Liver (tissue), 9 donors: ENCODE results near the gene JPH3. TPM values are rescaled to one million over a fixed set of nuclear protein-coding genes. Genes with fewer than 3 reads are reported as not detected.
A peak's percentile ranks its signal among the peaks of the same experiment; 100 is the strongest.

Experiments
- DNase-seq: peaks from one replicate; pipeline ENCODE4 v3.0.0-alpha.2; 2017; ENCODE audit warnings: low spot score
- H3K27ac ChIP-seq, 2 donors: one replicate each; pipeline ENCODE4 v1.7.0; 2013; ENCODE audit warnings: inconsistent platforms in 2 of 2, low read length in 2 of 2, control low read depth in 1 of 2, low read depth in 1 of 2, mild to moderate bottlenecking in 1 of 2
- H3K27me3 ChIP-seq, 4 donors: one replicate each; pipeline versions ENCODE4 v1.6.1 to v1.7.0; 2013; ENCODE audit warnings: low read length in 3 of 4, inconsistent platforms in 1 of 4, mild to moderate bottlenecking in 1 of 4, moderate library complexity in 1 of 4; ENCODE audit not compliant: control insufficient read depth in 4 of 4, insufficient read depth in 4 of 4
- H3K36me3 ChIP-seq, 4 donors: one replicate each; pipeline versions ENCODE4 v1.6.1 to v1.7.0; 2013; ENCODE audit warnings: low read length in 3 of 4, mild to moderate bottlenecking in 3 of 4, low read depth in 1 of 4, moderate library complexity in 1 of 4; ENCODE audit not compliant: control insufficient read depth in 4 of 4, insufficient read depth in 3 of 4
- H3K4me1 ChIP-seq, 4 donors: one replicate each; pipeline versions ENCODE4 v1.6.1 to v1.7.0; 2013; ENCODE audit warnings: low read length in 3 of 4, mild to moderate bottlenecking in 3 of 4, moderate library complexity in 1 of 4; ENCODE audit not compliant: control insufficient read depth in 4 of 4, insufficient read depth in 4 of 4
- H3K4me3 ChIP-seq, 3 donors: one replicate each; pipeline versions ENCODE4 v1.6.1 to v1.7.0; 2013; ENCODE audit warnings: low read length in 3 of 3, control low read depth in 1 of 3, low read depth in 1 of 3, mild to moderate bottlenecking in 1 of 3
- H3K9ac ChIP-seq, 2 donors: one replicate each; pipeline ENCODE4 v1.7.0; 2013; ENCODE audit warnings: low read length in 2 of 2, mild to moderate bottlenecking in 2 of 2, moderate library complexity in 2 of 2, control low read depth in 1 of 2, low read depth in 1 of 2
- H3K9me3 ChIP-seq, 4 donors: one replicate each; pipeline versions ENCODE4 v1.6.1 to v1.7.0; 2013; ENCODE audit warnings: low read length in 3 of 4; ENCODE audit not compliant: control insufficient read depth in 4 of 4
- ATF3 ChIP-seq: IDR thresholded peaks from 2 replicates; pipeline ENCODE4 v1.6.1; 2016; ENCODE audit warnings: antibody characterized with exemption
- CTCF ChIP-seq: fragments of 150-350 bp; IDR thresholded peaks from 2 replicates; pipeline ENCODE4 v1.5.1; 2017; ENCODE audit warnings: improper control_type of control experiment, low read depth, low read length; ENCODE audit not compliant: missing input control
- EGR1 ChIP-seq, 2 donors: IDR thresholded peaks; 2 replicates each; pipeline ENCODE4 v1.6.1; 2016 to 2018; ENCODE audit warnings: antibody characterized with exemption in 2 of 2, low read depth in 2 of 2
- FOXA1 ChIP-seq: IDR thresholded peaks from 2 replicates; pipeline ENCODE4 v1.6.1; 2016; ENCODE audit warnings: antibody characterized with exemption
- FOXA2 ChIP-seq: IDR thresholded peaks from 2 replicates; pipeline ENCODE4 v1.6.1; 2016; ENCODE audit warnings: antibody characterized with exemption
- GABPA ChIP-seq, 2 donors: IDR thresholded peaks in 1 of 2; conservative IDR thresholded peaks in 1 of 2; 2 replicates each; pipeline ENCODE4 v1.6.1; 2016; ENCODE audit warnings: antibody characterized with exemption in 2 of 2, mild to moderate bottlenecking in 1 of 2, moderate library complexity in 1 of 2
- HNF4A ChIP-seq, 2 donors: conservative IDR thresholded peaks; 2 replicates each; pipeline ENCODE4 v1.6.1; 2016; ENCODE audit warnings: antibody characterized with exemption in 2 of 2, mild to moderate bottlenecking in 2 of 2
- HNF4G ChIP-seq: IDR thresholded peaks from 2 replicates; pipeline ENCODE4 v1.6.1; 2016; ENCODE audit warnings: antibody characterized with exemption
- JUND ChIP-seq, 2 donors: IDR thresholded peaks; 2 replicates each; pipeline ENCODE4 v1.6.1; 2016; ENCODE audit warnings: antibody characterized with exemption in 2 of 2
- MAX ChIP-seq: IDR thresholded peaks from 2 replicates; pipeline ENCODE4 v1.6.1; 2016; ENCODE audit warnings: antibody characterized with exemption
- NR2F2 ChIP-seq: IDR thresholded peaks from 2 replicates; pipeline ENCODE4 v1.6.1; 2016; ENCODE audit warnings: antibody characterized with exemption
- RAD21 ChIP-seq, 2 donors: IDR thresholded peaks; 2 replicates each; pipeline ENCODE4 v1.6.1; 2016; ENCODE audit warnings: antibody characterized with exemption in 2 of 2, mild to moderate bottlenecking in 2 of 2
- REST ChIP-seq: IDR thresholded peaks from 2 replicates; pipeline ENCODE4 v1.6.1; 2016; ENCODE audit warnings: antibody characterized with exemption, mild to moderate bottlenecking
- RXRA ChIP-seq, 2 donors: IDR thresholded peaks; 2 replicates each; pipeline ENCODE4 v1.6.1; 2017 to 2018; ENCODE audit warnings: antibody characterized with exemption in 2 of 2, mild to moderate bottlenecking in 1 of 2
- SP1 ChIP-seq: IDR thresholded peaks from 2 replicates; pipeline ENCODE4 v1.6.1; 2018; ENCODE audit warnings: antibody characterized with exemption, mild to moderate bottlenecking
- TAF1 ChIP-seq: conservative IDR thresholded peaks from 2 replicates; pipeline ENCODE4 v1.6.1; 2016; ENCODE audit warnings: antibody characterized with exemption, mild to moderate bottlenecking
- YY1 ChIP-seq: IDR thresholded peaks from 2 replicates; pipeline ENCODE4 v1.6.1; 2016; ENCODE audit warnings: antibody characterized with exemption, mild to moderate bottlenecking
- ZBTB33 ChIP-seq: IDR thresholded peaks from 2 replicates; pipeline ENCODE4 v1.6.1; 2016; ENCODE audit warnings: antibody characterized with exemption
- WGBS: extraction: QIAGEN DNeasy Blood & Tissue Kit; methylation state at CpG from one replicate; pipeline ENCODE4 v1.1.7; 2013; 5-methylcytosine and 5-hydroxymethylcytosine counted together
- polyA plus RNA-seq, 2 donors: library from polyadenylated mRNA; stranded (reverse) in 1 of 2; unstranded in 1 of 2; fragments of 200-250 nt in 1 of 2; fragments of >200 nt in 1 of 2; fragmentation: Nextera tagmentation in 1 of 2; extraction: Ambion mirVana in 1 of 2; gene quantifications; one replicate each; pipeline versions ENCODE4 v1.2.1 to v1.2.3, GENCODE V29; 2013 to 2015
- total RNA-seq, 2 donors: library from RNA; depleted of rRNA; stranded (reverse); fragments of >200 nt; gene quantifications; one replicate each; pipeline ENCODE4 v1.2.3, GENCODE V29; 2014
- donor health status: healthy.
- donor health status: healthy.
- donor health status: healthy.
- donor health status: healthy.
- donor health status: healthy.

Gene JPH3
- total and polyA plus RNA-seq, 4 donors, result under 0.01 to 0.09 (median 0.04) TPM

- H3K4me1 ChIP-seq, result peaks cover 2 to 15% (median 12%) of the 10 kb centered on the region in 4 donors
- peak; percentile 70 for DNase-seq
- peaks cover 0 to under 1% (median 0%) of the 10 kb centered on the region in 4 donors for H3K9me3 ChIP-seq
- no peak overlapping the region for H3K9ac ChIP-seq
- no peaks in the 10 kb centered on the region for H3K36me3 ChIP-seq
- WGBS, result 12% methylated on average over 31 of the region's 31 CpGs
- H3K4me3 ChIP-seq, result no peak overlapping the region
- no peak overlapping the region for H3K27ac ChIP-seq
- TF ChIP-seq RAD21 (IDR thresholded peaks at IDR 0.05) (peak; percentile 91 to 93), REST (no peak), HNF4A (conservative IDR thresholded peaks at IDR 0.05) (peak in 1 of 2 donors; percentile 4), ATF3 (no peak), EGR1 (IDR thresholded peaks at IDR 0.05; ENCODE audit: low read depth in 2 of 2) (no peak), HNF4G (no peak), MAX (no peak), RXRA (IDR thresholded peaks at IDR 0.05) (peak; percentile 44 to 61), NR2F2 (peak; percentile 23), FOXA1 (no peak), TAF1 (no peak), CTCF (peak; percentile 74), JUND (IDR thresholded peaks at IDR 0.05) (no peak), GABPA (IDR thresholded peaks at IDR 0.05 in 1 of 2, conservative IDR thresholded peaks at IDR 0.05 in 1 of 2) (no peak), SP1 (peak; percentile 40), FOXA2 (no peak), ZBTB33 (no peak), YY1 (peak; percentile 40)
- peaks cover 0 to 2% (median under 1%) of the 10 kb centered on the region in 4 donors for H3K27me3 ChIP-seq
Observed at GRCh38 chr16:87636050-87636684, 33.9 kb downstream of the JPH3 start.
